Measurements from ENCODE around the gene NGLY1. TPM values are rescaled to one million over a fixed set of nuclear protein-coding genes. Genes with fewer than 3 reads are reported as not detected.

Gene NGLY1
- total RNA-seq, 1 experiment from 2014 or later, result 27.0 TPM

- Histone ChIP-seq H2AFZ (ENCODE audit: low read length) (no peak overlapping the region), H3K14ac (ENCODE audit: insufficient read depth, low read length) (no peak overlapping the region), H4K20me1 (ENCODE audit: control insufficient read depth, insufficient read depth, insufficient read length) (no peaks in the 10 kb centered on the region), H3K27ac (ENCODE audit: insufficient read length, low read depth, low read length) (no peak overlapping the region), H3K4me2 (ENCODE audit: insufficient read depth, insufficient read length, low read length) (no peak overlapping the region), H3K27me3 (ENCODE audit: insufficient read depth, low read length) (no peaks in the 10 kb centered on the region), H3K56ac (ENCODE audit: insufficient read length, low read depth, low read length) (no peak overlapping the region), H2BK12ac (ENCODE audit: insufficient read length, low read depth, low read length) (no peak overlapping the region), H4K5ac (ENCODE audit: insufficient read length, low read depth, low read length) (no peak overlapping the region), H3K23ac (ENCODE audit: insufficient read length, low read depth, low read length) (no peak overlapping the region), H4K91ac (ENCODE audit: insufficient read length, low read depth, low read length) (no peak overlapping the region), H3K79me2 (ENCODE audit: insufficient read depth, low read length) (no peaks in the 10 kb centered on the region), H3K18ac (ENCODE audit: insufficient read length, low read depth, low read length) (no peak overlapping the region), H3K4me1 (ENCODE audit: insufficient read depth, low read length) (no peaks in the 10 kb centered on the region), H2BK120ac (ENCODE audit: low read depth, low read length, poor library complexity, severe bottlenecking) (no peak overlapping the region), H3K9ac (ENCODE audit: extremely low read depth, insufficient read length, low read length) (no peak overlapping the region), H3T11ph (ENCODE audit: low read length) (no peak overlapping the region), H2BK5ac (ENCODE audit: insufficient read length, low read length) (no peak overlapping the region), H2AK5ac (ENCODE audit: insufficient read length, low read length) (no peak overlapping the region), H3K79me1 (ENCODE audit: insufficient read depth, low read depth, low read length, poor library complexity, severe bottlenecking) (no peaks in the 10 kb centered on the region), H2BK15ac (ENCODE audit: low read depth, low read length) (no peak overlapping the region), H3K4ac (ENCODE audit: low read depth, low read length) (no peak overlapping the region), H2BK20ac (ENCODE audit: low read depth, low read length, poor library complexity, severe bottlenecking) (no peak overlapping the region), H3K23me2 (ENCODE audit: insufficient read length, low read depth, low read length, poor library complexity, severe bottlenecking) (peaks cover 12% of the 10 kb centered on the region), H3K9me3 (ENCODE audit: control insufficient read depth, low read depth, low read length) (no peaks in the 10 kb centered on the region), H4K8ac (replicated peaks; ENCODE audit: insufficient read length, low read depth, low read length) (no peak overlapping the region)
- peaks cover 29 to 44% of the 10 kb centered on the region in 2 experiments for H3K4me1 Mint-ChIP-seq
- no peak for TF ChIP-seq CTCF (conservative IDR thresholded peaks at IDR 0.05)
- peaks cover 0 to 4% of the 10 kb centered on the region in 2 experiments; a peak in 1 of 5 replicates for H3K9me3 Mint-ChIP-seq
- WGBS (ENCODE audit: extremely low coverage, insufficient read length, low lambda C conversion rate), result no CpG with 5 or more reads among the region's 3 CpGs
- peaks cover 0 to 8% (median 0%) of the 10 kb centered on the region in 3 experiments; a peak in 1 of 7 replicates for H3K36me3 Mint-ChIP-seq (ENCODE audit: insufficient read depth in 1 of 3, low read depth in 3 of 3)
- DNase-seq, result no peak
- H3K4me3 Mint-ChIP-seq, result no peak overlapping the region
- H3K27ac Mint-ChIP-seq, result no peak overlapping the region
- peaks cover 7% of the 10 kb centered on the region for H3K27me3 Mint-ChIP-seq (ENCODE audit: low read depth)
These were observed 4.4 kb upstream of the NGLY1 start for GRCh38 chr3:25787689-25788088.
